Measurements from ENCODE around the gene FCAMR. TPM values are rescaled to one million over a fixed set of nuclear protein-coding genes. Genes with fewer than 3 reads are reported as not detected.
A peak's percentile ranks its signal among the peaks of the same experiment; 100 is the strongest.
"Not testable (repeated sequence)": the region's sequence is repeated elsewhere in the genome, so short reads cannot be mapped to it uniquely, and the experiment has no call there.

The FCAMR gene
- polyA plus RNA-seq, 3 donors = not detected

DNA sequence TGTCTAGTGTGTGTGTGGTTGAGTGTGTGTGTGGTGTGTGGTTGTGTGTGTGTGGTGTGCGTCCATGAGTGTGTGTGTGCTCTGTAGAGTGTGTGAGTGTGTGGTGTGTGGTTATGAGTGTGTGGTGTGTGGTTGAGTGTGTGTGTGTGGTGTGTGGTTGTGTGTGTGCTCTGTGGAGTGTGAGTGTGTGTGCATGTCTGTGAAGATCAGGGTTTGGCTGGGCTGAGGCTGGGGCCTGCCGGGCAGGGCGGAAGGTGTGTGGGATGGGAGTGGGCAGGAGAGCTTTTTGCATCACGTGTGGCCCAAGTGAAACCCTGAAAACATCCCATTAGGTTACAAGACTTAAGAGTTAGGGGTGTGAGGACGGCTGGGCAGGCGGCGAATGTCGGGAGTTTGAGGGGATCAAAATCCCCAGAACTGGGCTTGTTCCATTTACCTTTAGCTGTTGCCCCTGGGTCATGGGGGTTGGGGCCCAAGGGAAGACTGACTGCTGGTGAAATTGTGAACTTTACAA is 45.6 kb downstream of the FCAMR start:
- Histone ChIP-seq H3K79me2 (ENCODE audit: insufficient read depth, low read length) (no peaks in the 10 kb centered on the region), H3K4me1 (ENCODE audit: control insufficient read depth in 1 of 2, insufficient read depth in 2 of 2, low read length in 2 of 2) (peaks cover 69 to 76% of the 10 kb centered on the region in 2 donors), H3K9me3 (replicated peaks in 1 of 2; ENCODE audit: control insufficient read depth in 1 of 2, insufficient read depth in 1 of 2, low read length in 2 of 2) (no peaks in the 10 kb centered on the region), H3K27me3 (ENCODE audit: control insufficient read depth in 2 of 2, insufficient read depth in 2 of 2, low read length in 2 of 2) (no peaks in the 10 kb centered on the region), H3K4me3 (replicated peaks in 1 of 3; ENCODE audit: low read depth in 2 of 3, low read length in 3 of 3) (no peak overlapping the region), H3K9ac (ENCODE audit: insufficient read depth, low read length, poor library complexity, severe bottlenecking) (no peak overlapping the region), H4K20me1 (ENCODE audit: insufficient read depth, low read length) (no peaks in the 10 kb centered on the region), H3K4me2 (replicated peaks; ENCODE audit: extremely low read depth, low read length, poor library complexity, severe bottlenecking) (no peak overlapping the region), H3K27ac (ENCODE audit: low read depth in 1 of 2, low read length in 2 of 2) (peak overlapping the region; percentile 67 to 82), H2AFZ (ENCODE audit: insufficient read depth, low read depth, low read length, poor library complexity, severe bottlenecking) (no peak overlapping the region), H3K36me3 (replicated peaks in 1 of 2; ENCODE audit: control insufficient read depth in 1 of 2, insufficient read depth in 2 of 2, low read length in 2 of 2) (no peaks in the 10 kb centered on the region)
- peaks cover 0 to 5% (median 0%) of the 10 kb centered on the region in 3 donors for H3K27me3 Mint-ChIP-seq (ENCODE audit: low read depth in 3 of 3)
- H3K36me3 Mint-ChIP-seq = peaks cover 0 to 2% of the 10 kb centered on the region in 2 donors
- DNase-seq = no peak
- no peak overlapping the region for H3K4me3 Mint-ChIP-seq
- TF ChIP-seq, protein P1, sequence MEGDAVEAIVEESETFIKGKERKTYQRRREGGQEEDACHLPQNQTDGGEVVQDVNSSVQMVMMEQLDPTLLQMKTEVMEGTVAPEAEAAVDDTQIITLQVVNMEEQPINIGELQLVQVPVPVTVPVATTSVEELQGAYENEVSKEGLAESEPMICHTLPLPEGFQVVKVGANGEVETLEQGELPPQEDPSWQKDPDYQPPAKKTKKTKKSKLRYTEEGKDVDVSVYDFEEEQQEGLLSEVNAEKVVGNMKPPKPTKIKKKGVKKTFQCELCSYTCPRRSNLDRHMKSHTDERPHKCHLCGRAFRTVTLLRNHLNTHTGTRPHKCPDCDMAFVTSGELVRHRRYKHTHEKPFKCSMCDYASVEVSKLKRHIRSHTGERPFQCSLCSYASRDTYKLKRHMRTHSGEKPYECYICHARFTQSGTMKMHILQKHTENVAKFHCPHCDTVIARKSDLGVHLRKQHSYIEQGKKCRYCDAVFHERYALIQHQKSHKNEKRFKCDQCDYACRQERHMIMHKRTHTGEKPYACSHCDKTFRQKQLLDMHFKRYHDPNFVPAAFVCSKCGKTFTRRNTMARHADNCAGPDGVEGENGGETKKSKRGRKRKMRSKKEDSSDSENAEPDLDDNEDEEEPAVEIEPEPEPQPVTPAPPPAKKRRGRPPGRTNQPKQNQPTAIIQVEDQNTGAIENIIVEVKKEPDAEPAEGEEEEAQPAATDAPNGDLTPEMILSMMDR (IDR thresholded peaks at IDR 0.05) = no peak
- 79% methylated on average over 3 of the region's 8 CpGs for WGBS (ENCODE audit: insufficient coverage)
- intact Hi-C loops (cut with micrococcal nuclease) = no loop called here
- peaks cover 15% of the 10 kb centered on the region for H3K4me1 Mint-ChIP-seq
- no peak overlapping the region for H3K27ac Mint-ChIP-seq
- peaks cover 0 to 4% (median 0%) of the 10 kb centered on the region in 7 donors for H3K9me3 Mint-ChIP-seq

DNA sequence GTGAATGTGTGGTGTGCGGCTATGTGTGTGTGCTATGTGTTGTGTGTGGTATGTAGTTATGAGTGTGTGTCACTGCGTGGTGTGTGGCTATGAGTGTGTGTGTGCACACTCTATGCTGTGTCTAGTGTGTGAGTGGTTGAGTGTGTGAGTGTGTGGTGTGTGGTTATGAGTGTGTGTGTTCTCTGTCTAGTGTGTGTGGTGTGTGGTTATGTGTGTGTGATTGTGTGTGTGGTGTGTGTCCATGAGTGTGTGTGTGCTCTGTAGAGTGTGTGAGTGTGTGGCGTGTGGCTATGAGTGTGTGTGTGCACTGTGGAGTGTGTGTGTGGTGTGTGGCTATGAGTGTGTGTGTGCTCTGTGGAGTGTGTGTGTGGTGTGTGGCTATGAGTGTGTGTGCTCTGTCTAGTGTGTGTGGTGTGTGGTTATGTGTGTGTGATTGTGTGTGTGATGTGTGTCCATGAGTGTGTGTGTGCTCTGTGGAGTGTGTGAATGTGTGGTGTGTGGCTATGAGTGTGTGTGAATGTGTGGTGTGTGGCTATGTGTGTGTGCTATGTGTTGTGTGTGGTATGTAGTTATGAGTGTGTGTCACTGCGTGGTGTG is 46.2 kb downstream of the FCAMR start:
- Histone ChIP-seq H3K4me1 (ENCODE audit: control insufficient read depth in 1 of 2, insufficient read depth in 2 of 2, low read length in 2 of 2) (peaks cover 66 to 71% of the 10 kb centered on the region in 2 donors), H3K27ac (ENCODE audit: low read depth in 1 of 2, low read length in 2 of 2) (peak overlapping the region in 1 of 2 donors; percentile 82)
- H3K27ac Mint-ChIP-seq; H3K4me3 ChIP-seq (replicated peaks in 1 of 3; ENCODE audit: low read depth in 2 of 3, low read length in 3 of 3); intact Hi-C loops (cut with micrococcal nuclease); H3K4me3 Mint-ChIP-seq; H3K9me3 Mint-ChIP-seq; H4K20me1 ChIP-seq (ENCODE audit: insufficient read depth, low read length); H3K79me2 ChIP-seq (ENCODE audit: insufficient read depth, low read length); H3K9me3 ChIP-seq (replicated peaks in 1 of 2; ENCODE audit: control insufficient read depth in 1 of 2, insufficient read depth in 1 of 2, low read length in 2 of 2); H3K36me3 ChIP-seq (replicated peaks in 1 of 2; ENCODE audit: control insufficient read depth in 1 of 2, insufficient read depth in 2 of 2, low read length in 2 of 2); H3K27me3 ChIP-seq (ENCODE audit: control insufficient read depth in 2 of 2, insufficient read depth in 2 of 2, low read length in 2 of 2); H3K36me3 Mint-ChIP-seq; H2AFZ ChIP-seq (ENCODE audit: insufficient read depth, low read depth, low read length, poor library complexity, severe bottlenecking); H3K27me3 Mint-ChIP-seq (ENCODE audit: low read depth in 3 of 3); H3K4me2 ChIP-seq (replicated peaks; ENCODE audit: extremely low read depth, low read length, poor library complexity, severe bottlenecking); H3K9ac ChIP-seq (ENCODE audit: insufficient read depth, low read length, poor library complexity, severe bottlenecking): not testable (repeated sequence)
- peaks cover 12% of the 10 kb centered on the region for H3K4me1 Mint-ChIP-seq
- DNase-seq = peak in 1 of 3 donors; percentile 12
- WGBS (ENCODE audit: insufficient coverage) = 91% methylated on average over 3 of the region's 4 CpGs

Measured in CD14-positive monocyte (primary cell).